GM10248 (cell line): Measurements from ENCODE around the gene CRTC2.

Experiments used
- CTCF ChIA-PET: fragments of 300-600 bp; sonication (Branson Sonifier 250); formaldehyde crosslinking; extraction: SDS; loops from one replicate; lab custom pipeline; 2021; ENCODE audit warnings: antibody characterized with exemption; lab: Yijun Ruan, JAX
- POLR2A ChIA-PET: fragments of 350-650 bp; sonication (Branson Sonifier 250); formaldehyde crosslinking; extraction: SDS; loops from one replicate; lab custom pipeline; 2020; ENCODE audit warnings: antibody characterized with exemption; lab: Yijun Ruan, JAX
- DNase-seq: peaks from one replicate; pipeline ENCODE4 v3.0.0; 2012; ENCODE audit errors: extremely low spot score
- TF ChIP-seq, protein P1 (sequence below): IDR thresholded peaks from 2 replicates; pipeline ENCODE4 v1.5.1; 2012; ENCODE audit warnings: mild to moderate bottlenecking, low read depth; ENCODE audit errors: extremely low read depth, missing control alignments, control extremely low read depth

The CRTC2 gene

GRCh38 chr1:153961421-153961820, 3.0 kb upstream of the CRTC2 start:
- no peak for DNase-seq
- ChIA-PET POLR2A (interaction anchor here (2.1 kb wide), 1 partner anchor 29 kb away, joined by 5 read pairs; the partner anchor contains the start of gene RPS27), CTCF (interaction anchor here (1.4 to 4.3 kb wide), 3 partner anchors 15 to 165 kb away, joined by 4 to 23 read pairs (median 8); partner anchors contain the start of gene DENND4B)
- TF ChIP-seq, protein P1, sequence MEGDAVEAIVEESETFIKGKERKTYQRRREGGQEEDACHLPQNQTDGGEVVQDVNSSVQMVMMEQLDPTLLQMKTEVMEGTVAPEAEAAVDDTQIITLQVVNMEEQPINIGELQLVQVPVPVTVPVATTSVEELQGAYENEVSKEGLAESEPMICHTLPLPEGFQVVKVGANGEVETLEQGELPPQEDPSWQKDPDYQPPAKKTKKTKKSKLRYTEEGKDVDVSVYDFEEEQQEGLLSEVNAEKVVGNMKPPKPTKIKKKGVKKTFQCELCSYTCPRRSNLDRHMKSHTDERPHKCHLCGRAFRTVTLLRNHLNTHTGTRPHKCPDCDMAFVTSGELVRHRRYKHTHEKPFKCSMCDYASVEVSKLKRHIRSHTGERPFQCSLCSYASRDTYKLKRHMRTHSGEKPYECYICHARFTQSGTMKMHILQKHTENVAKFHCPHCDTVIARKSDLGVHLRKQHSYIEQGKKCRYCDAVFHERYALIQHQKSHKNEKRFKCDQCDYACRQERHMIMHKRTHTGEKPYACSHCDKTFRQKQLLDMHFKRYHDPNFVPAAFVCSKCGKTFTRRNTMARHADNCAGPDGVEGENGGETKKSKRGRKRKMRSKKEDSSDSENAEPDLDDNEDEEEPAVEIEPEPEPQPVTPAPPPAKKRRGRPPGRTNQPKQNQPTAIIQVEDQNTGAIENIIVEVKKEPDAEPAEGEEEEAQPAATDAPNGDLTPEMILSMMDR, result no peak

GRCh38 chr1:153960206-153960605, 1.8 kb upstream of the CRTC2 start:
- CTCF ChIA-PET, result interaction anchor here (0.8 kb wide), 1 partner anchor 26 kb away, joined by 3 read pairs; the partner anchor contains the start of gene RAB13
- POLR2A ChIA-PET, result interaction anchor here (0.7 kb wide), 1 partner anchor 40 kb away, joined by 3 read pairs; no protein-coding TSS in a partner anchor
- DNase-seq, result no peak
- TF ChIP-seq, protein P1, result no peak

DNA sequence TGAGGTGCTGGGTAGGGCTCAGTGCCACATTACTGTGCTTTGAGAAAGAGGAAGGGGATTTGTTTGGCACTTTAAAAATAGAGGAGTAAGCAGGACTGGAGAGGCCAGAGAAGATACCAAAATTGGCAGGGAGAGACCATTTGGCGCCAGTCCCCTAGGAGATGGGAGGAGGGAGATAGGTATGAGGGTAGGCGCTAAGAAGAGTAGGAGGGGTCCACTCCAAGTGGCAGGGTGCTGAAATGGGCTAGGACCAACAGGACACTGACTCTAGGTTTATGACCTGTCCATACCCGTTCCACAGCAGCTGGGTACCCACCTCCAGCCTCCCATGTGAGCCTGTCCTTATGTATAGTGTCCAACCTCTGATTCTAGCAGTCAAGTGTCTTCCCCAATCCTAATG, 1.0 kb upstream of the CRTC2 start:
- TF ChIP-seq, protein P1, result no peak
- CTCF ChIA-PET, result interaction anchor here (0.7 to 2.9 kb wide), 4 partner anchors 7 to 163 kb away, joined by 3 to 13 read pairs (median 4); partner anchors contain the start of genes CREB3L4 and RAB13

DNA sequence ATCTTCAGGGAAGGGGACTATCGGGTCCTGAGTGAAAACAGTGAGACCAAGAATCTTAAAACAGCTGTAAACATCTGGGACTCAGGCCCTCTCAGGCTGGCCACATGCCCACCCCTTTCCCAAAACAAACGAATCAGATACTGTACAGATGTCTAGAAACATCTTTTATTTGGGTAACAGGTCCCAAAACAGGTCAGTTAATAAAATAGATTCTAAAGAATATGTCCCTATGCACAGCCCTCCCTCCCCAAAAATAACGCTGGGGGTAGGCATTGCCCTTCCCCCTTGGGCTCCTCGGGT, 499 bp upstream of the CRTC2 start:
- TF ChIP-seq, protein P1, result no peak
- DNase-seq, result no peak
- ChIA-PET CTCF (interaction anchor here (0.7 to 2.9 kb wide), 4 partner anchors 8 to 162 kb away, joined by 3 to 13 read pairs (median 4); partner anchors contain the start of genes CREB3L4 and DENND4B), POLR2A (interaction anchor here (1.0 to 1.7 kb wide), 4 partner anchors 8 to 32 kb away, joined by 3 to 9 read pairs (median 4); partner anchors contain the start of genes CREB3L4 and DENND4B)

More for the DNA sequence above, 1.0 kb upstream of the CRTC2 start:
- POLR2A ChIA-PET, result interaction anchor here (1.0 to 1.7 kb wide), 3 partner anchors 8 to 32 kb away, joined by 4 to 9 read pairs (median 4); partner anchors contain the start of genes CREB3L4 and DENND4B
- DNase-seq, result no peak

DNA sequence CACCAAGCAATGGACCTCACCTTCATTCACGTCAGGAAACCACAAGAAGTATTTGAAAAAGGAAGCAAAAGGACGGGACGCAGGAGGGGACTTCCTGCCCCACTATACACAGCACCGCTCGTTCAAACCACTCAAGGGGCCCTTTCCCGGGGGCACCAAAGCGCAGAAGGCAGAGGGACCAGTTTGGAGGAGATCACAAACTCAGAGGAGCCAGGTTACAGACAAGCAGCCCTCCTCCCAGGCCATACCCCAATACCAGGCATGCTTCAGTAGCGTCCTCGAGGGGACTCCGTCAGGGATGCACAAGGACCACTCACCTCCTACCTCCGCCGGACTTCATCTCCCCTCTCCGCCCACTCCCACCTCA, 685 bp downstream of the CRTC2 start:
- POLR2A ChIA-PET, result interaction anchor here (0.5 to 1.7 kb wide), 3 partner anchors 10 to 35 kb away, joined by 3 to 9 read pairs (median 3); partner anchors contain the start of gene CREB3L4
- CTCF ChIA-PET, result interaction anchor here (1.2 to 2.9 kb wide), 4 partner anchors 9 to 18 kb away, joined by 3 to 33 read pairs (median 8); partner anchors contain the start of genes CREB3L4 and DENND4B
- TF ChIP-seq, protein P1, result no peak
- peak; percentile 59 for DNase-seq

DNA sequence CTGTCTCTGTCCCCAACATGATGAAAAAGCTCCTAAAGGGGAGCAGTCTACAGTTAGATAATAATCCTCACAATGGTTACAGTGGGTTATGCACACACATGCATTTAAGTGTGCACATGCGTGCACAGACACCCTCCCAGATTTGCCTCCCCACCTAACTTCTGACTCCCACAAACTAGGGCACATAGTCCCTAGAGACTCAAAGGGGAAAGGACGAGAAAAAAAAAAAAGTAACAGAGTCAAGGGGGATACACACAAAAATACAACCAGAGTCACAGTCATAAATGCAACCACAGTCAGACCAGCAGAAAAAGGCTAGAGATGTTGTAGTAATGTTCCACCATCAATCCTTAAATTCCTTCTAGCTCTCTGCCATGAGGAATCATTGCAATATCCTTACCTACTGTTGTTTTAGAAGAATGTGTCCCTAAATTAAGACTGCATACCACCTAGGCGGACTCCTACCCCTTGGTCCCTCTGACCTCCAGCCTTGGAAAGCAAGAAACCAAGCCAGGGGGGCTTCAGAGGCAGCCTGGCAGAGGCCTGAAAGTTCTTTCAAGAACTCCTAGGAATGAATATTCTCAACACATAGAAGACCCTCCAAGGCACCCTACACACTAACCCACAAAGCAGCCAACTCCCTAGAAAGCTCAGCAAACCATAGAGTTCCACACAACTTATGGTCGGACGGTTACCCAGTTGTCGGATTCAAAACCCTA, 1.3 kb downstream of the CRTC2 start:
- ChIA-PET CTCF (interaction anchor here (1.2 to 2.9 kb wide), 5 partner anchors 10 to 30 kb away, joined by 3 to 33 read pairs (median 3); partner anchors contain the start of genes CREB3L4 and DENND4B), POLR2A (interaction anchor here (1.7 kb wide), 1 partner anchor 11 kb away, joined by 6 read pairs; the partner anchor contains the start of gene DENND4B)
- DNase-seq, result no peak
- TF ChIP-seq, protein P1, result no peak
